Neural cell (in vitro differentiated cells): ENCODE results near the gene RRBP1.

Experiments
- EP300 ChIP-seq: fragments of 450-650 bp; conservative IDR thresholded peaks from 2 replicates; pipeline ENCODE4 v1.6.1; 2014; ENCODE audit warnings: antibody characterized with exemption, mild to moderate bottlenecking, moderate library complexity; ENCODE audit not compliant: poor library complexity, severe bottlenecking
- POLR2AphosphoS5 ChIP-seq: IDR thresholded peaks from 2 replicates; pipeline ENCODE4 v1.6.1; 2012
- TF ChIP-seq, protein P1 (sequence below): fragments of 450-650 bp; IDR thresholded peaks from 2 replicates; pipeline ENCODE4 v1.5.1; 2014; ENCODE audit warnings: antibody characterized with exemption, mild to moderate bottlenecking, moderate library complexity; ENCODE audit not compliant: poor library complexity, severe bottlenecking
- TF ChIP-seq, protein P2 (sequence below): IDR thresholded peaks from 2 replicates; pipeline ENCODE4 v1.6.1; 2012; ENCODE audit warnings: borderline replicate concordance

- TF ChIP-seq, protein P1, sequence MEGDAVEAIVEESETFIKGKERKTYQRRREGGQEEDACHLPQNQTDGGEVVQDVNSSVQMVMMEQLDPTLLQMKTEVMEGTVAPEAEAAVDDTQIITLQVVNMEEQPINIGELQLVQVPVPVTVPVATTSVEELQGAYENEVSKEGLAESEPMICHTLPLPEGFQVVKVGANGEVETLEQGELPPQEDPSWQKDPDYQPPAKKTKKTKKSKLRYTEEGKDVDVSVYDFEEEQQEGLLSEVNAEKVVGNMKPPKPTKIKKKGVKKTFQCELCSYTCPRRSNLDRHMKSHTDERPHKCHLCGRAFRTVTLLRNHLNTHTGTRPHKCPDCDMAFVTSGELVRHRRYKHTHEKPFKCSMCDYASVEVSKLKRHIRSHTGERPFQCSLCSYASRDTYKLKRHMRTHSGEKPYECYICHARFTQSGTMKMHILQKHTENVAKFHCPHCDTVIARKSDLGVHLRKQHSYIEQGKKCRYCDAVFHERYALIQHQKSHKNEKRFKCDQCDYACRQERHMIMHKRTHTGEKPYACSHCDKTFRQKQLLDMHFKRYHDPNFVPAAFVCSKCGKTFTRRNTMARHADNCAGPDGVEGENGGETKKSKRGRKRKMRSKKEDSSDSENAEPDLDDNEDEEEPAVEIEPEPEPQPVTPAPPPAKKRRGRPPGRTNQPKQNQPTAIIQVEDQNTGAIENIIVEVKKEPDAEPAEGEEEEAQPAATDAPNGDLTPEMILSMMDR = no peak
- TF ChIP-seq, protein P2, sequence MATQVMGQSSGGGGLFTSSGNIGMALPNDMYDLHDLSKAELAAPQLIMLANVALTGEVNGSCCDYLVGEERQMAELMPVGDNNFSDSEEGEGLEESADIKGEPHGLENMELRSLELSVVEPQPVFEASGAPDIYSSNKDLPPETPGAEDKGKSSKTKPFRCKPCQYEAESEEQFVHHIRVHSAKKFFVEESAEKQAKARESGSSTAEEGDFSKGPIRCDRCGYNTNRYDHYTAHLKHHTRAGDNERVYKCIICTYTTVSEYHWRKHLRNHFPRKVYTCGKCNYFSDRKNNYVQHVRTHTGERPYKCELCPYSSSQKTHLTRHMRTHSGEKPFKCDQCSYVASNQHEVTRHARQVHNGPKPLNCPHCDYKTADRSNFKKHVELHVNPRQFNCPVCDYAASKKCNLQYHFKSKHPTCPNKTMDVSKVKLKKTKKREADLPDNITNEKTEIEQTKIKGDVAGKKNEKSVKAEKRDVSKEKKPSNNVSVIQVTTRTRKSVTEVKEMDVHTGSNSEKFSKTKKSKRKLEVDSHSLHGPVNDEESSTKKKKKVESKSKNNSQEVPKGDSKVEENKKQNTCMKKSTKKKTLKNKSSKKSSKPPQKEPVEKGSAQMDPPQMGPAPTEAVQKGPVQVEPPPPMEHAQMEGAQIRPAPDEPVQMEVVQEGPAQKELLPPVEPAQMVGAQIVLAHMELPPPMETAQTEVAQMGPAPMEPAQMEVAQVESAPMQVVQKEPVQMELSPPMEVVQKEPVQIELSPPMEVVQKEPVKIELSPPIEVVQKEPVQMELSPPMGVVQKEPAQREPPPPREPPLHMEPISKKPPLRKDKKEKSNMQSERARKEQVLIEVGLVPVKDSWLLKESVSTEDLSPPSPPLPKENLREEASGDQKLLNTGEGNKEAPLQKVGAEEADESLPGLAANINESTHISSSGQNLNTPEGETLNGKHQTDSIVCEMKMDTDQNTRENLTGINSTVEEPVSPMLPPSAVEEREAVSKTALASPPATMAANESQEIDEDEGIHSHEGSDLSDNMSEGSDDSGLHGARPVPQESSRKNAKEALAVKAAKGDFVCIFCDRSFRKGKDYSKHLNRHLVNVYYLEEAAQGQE = no peak
- no peak for TF ChIP-seq EP300
- TF ChIP-seq POLR2AphosphoS5 = no peak
These were observed 30.2 kb upstream of the RRBP1 start for GRCh38 chr20:17712201-17712600.
